GM10248 (cell line): ENCODE data around the gene OPN1SW.
A peak's percentile ranks its signal among the peaks of the same experiment; 100 is the strongest.

ENCODE experiments used
- CTCF ChIA-PET: fragments of 300-600 bp; sonication (Branson Sonifier 250); formaldehyde crosslinking; extraction: SDS; loops from one replicate; lab custom pipeline; 2021; ENCODE audit warnings: antibody characterized with exemption; lab: Yijun Ruan, JAX
- POLR2A ChIA-PET: fragments of 350-650 bp; sonication (Branson Sonifier 250); formaldehyde crosslinking; extraction: SDS; loops from one replicate; lab custom pipeline; 2020; ENCODE audit warnings: antibody characterized with exemption; lab: Yijun Ruan, JAX
- DNase-seq: peaks from one replicate; pipeline ENCODE4 v3.0.0; 2012; ENCODE audit errors: extremely low spot score
- CTCF ChIP-seq: IDR thresholded peaks from 2 replicates; pipeline ENCODE4 v1.5.1; 2012; ENCODE audit warnings: mild to moderate bottlenecking, low read depth; ENCODE audit errors: extremely low read depth, missing control alignments, control extremely low read depth

Gene OPN1SW

DNA sequence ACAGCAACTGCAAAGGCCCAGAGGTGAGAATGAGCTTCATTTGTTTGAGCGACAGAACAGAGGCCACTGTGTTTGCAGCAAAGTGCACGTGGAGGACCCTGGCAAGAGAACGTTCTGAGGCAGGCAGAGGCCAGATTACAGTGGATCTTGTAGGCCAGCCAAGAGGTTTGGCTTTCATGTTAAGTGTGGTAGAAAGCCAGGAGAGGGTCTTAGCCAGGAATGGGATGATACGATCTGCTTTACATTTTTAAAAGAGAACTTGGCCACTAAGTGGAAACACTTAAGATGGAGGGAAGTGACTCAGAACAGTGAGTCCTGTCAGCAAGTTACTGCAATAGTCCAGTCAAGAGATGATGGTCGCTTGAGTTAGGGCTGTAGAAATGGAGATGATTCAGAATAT lies 20.7 kb upstream of the OPN1SW start:
- DNase-seq: no peak
- no peak for TF ChIP-seq CTCF
- ChIA-PET CTCF (interaction anchor here (1.3 to 2.0 kb wide), 2 partner anchors 9 to 15 kb away, joined by 3 to 7 read pairs; no protein-coding TSS in a partner anchor), POLR2A (interaction anchor here (0.5 kb wide), 1 partner anchor 39 kb away, joined by 4 read pairs; no protein-coding TSS in a partner anchor)

- no peak for DNase-seq
- POLR2A ChIA-PET: no interaction called here
- CTCF ChIA-PET: interaction anchor here (0.7 to 2.0 kb wide), 5 partner anchors 10 to 423 kb away, joined by 3 to 7 read pairs (median 3); no protein-coding TSS in a partner anchor
- TF ChIP-seq CTCF: no peak
These were observed 19.5 kb upstream of the OPN1SW start for GRCh38 chr7:128795129-128795528.

- CTCF ChIA-PET: interaction anchor here (1.1 to 1.6 kb wide), 3 partner anchors 86 to 298 kb away, joined by 3 to 7 read pairs (median 3); no protein-coding TSS in a partner anchor
- POLR2A ChIA-PET: no interaction called here
- TF ChIP-seq CTCF: no peak
These were observed 18.8 kb upstream of the OPN1SW start for GRCh38 chr7:128794436-128794835.

DNA sequence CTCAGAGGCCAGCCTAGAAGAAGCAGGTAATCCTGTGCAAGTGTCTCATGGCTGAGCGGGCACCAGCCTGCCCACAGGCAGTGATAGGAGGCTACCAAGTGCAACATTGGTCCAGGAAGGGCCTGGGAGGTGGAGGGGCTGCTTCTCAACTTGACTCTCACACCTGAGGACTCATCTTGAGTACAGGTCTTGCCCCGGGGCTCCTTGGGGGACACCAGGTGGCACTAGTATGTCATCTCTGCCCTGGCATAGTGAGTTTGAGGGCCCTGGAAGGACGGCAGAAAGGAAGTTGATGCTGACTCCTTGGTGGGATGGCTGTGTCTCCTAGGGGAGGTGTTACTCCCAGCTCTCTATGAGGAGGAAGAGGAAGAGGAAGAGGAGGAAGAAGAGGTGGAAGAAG lies 18.4 kb upstream of the OPN1SW start:
- POLR2A ChIA-PET: no interaction called here
- DNase-seq: peak; percentile 37
- TF ChIP-seq CTCF: peak; percentile 38
- CTCF ChIA-PET: interaction anchor here (1.1 to 1.6 kb wide), 2 partner anchors 87 to 90 kb away, joined by 3 to 7 read pairs; no protein-coding TSS in a partner anchor

More at GRCh38 chr7:128794436-128794835, 18.8 kb upstream of the OPN1SW start:
- DNase-seq: no peak

GRCh38 chr7:128793181-128793547 lies 17.6 kb upstream of the OPN1SW start:
- ChIA-PET POLR2A (no interaction called here), CTCF (interaction anchor here (1.2 to 1.6 kb wide), 2 partner anchors 88 to 90 kb away, joined by 7 to 9 read pairs; no protein-coding TSS in a partner anchor)
- no peak for DNase-seq
- TF ChIP-seq CTCF: no peak

DNA sequence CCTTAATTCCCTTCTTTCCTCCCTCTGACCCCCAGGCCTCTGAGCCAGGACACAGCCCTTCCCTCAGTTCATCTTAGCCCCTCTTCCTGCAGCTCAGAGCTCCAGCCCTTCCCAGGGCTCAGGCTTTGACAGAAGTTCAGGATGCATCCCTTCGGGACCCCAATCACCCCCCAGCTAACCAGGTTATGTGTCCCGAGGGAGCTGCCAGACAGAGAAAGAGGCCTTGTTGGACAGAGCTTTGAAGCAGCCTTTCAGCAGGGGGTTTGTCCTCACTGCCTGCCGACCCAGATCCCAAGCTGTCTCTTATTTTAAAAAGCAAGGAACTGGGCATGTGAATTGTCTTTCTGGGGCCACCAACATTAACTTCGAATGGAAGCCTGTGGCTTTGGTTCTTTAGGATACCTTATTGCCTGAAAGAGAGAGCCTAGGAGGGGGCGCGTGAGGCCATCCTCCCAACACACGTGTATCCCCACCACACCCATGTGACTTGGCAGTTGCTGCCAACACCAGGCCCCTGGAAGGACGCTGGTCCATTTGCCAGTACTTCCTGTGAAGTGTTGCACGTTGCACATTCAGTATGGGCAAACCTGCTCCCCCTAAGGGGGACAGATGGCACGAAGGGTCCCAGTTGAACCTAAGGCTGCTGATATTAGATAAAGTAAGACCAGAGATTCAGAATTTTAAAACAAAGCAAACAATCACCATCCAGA lies 17.0 kb upstream of the OPN1SW start:
- no peak for TF ChIP-seq CTCF
- no peak for DNase-seq
- ChIA-PET CTCF (interaction anchor here (1.2 kb wide), 1 partner anchor 91 kb away, joined by 9 read pairs; no protein-coding TSS in a partner anchor), POLR2A (no interaction called here)
